NT2/D1 (cell line): ENCODE data around the gene ZNF688.

Source experiments
- SUZ12 ChIP-seq: IDR thresholded peaks from 2 replicates; pipeline ENCODE4 v1.6.1; 2011; ENCODE audit not compliant: insufficient read length, insufficient read depth; ENCODE audit errors: extremely low read depth
- ZNF274 ChIP-seq: IDR thresholded peaks from 2 replicates; pipeline ENCODE4 v1.6.1; 2011; ENCODE audit warnings: mild to moderate bottlenecking, low read depth, low read length

DNA sequence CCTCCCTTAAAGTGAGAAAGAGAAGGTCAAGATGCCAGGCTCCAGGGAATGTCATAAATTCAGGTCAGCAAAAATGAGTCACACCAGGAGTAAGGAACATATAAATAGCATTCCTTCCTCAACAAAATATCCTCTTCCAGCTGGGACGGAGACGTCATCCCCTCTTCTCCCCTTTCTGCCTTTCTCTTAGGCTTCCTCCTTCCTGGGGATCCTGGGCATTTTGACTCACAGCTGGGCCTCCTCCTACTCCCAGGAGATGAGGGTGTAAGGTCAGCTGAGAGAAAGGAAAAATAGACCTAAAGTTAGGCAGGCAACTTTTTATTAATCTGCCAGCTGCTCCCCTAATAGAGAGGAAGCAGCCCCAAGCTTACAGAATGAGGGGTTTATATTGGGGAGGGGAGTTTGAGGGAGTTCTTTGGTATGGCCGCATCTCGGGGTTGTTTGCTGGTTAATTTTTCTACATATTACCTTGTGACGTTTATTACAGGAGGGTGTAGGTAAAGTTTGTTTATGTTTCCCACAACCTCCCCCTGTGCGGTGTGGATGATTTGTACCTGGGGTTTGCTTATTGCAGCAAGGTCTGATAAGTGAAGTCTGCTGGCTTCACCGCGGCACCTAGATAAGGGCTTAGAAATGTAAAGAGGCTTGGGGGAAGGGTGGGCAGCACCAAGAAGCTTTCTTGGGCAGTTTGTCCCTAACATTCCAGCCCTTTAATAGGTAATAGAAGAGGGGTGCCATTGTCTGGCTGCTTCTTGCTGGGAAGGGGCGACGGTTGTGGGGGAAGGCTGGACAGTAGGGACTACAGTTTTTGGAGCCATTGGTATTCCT, 29.8 kb downstream of the ZNF688 start:
- TF ChIP-seq SUZ12 (no peak), ZNF274 (no peak)
